NT2/D1 (cell line): ENCODE results near the gene PGAM4.
"Not testable (repeated sequence)": the region's sequence is repeated elsewhere in the genome, so short reads cannot be mapped to it uniquely, and the experiment has no call there.

ENCODE experiments used
- DNase-seq: peaks from one replicate; pipeline ENCODE4 v3.0.0-alpha.2; 2011; ENCODE audit warnings: low read depth, low spot score
- H3K27me3 ChIP-seq: 2 replicates; pipeline ENCODE4 v1.6.0; 2011; ENCODE audit warnings: mild to moderate bottlenecking; ENCODE audit not compliant: insufficient read length, insufficient read depth
- H3K36me3 ChIP-seq: 2 replicates; pipeline ENCODE4 v1.6.1; 2011; ENCODE audit warnings: mild to moderate bottlenecking, low read length, mixed read lengths; ENCODE audit not compliant: insufficient read depth, insufficient read length
- H3K4me1 ChIP-seq: 2 replicates; pipeline ENCODE4 v1.5.1; 2011; ENCODE audit not compliant: insufficient read depth, insufficient read length
- H3K4me3 ChIP-seq: 2 replicates; pipeline ENCODE4 v1.5.1; 2011; ENCODE audit warnings: low read depth; ENCODE audit not compliant: insufficient read length
- H3K9ac ChIP-seq: 2 replicates; pipeline ENCODE4 v1.6.0; 2011; ENCODE audit warnings: low read depth; ENCODE audit not compliant: insufficient read length
- H3K9me3 ChIP-seq: 2 replicates; pipeline ENCODE4 v1.5.1; 2011; ENCODE audit warnings: mild to moderate bottlenecking, low read length; ENCODE audit not compliant: insufficient read depth
- SUZ12 ChIP-seq: IDR thresholded peaks from 2 replicates; pipeline ENCODE4 v1.6.1; 2011; ENCODE audit not compliant: insufficient read length, insufficient read depth; ENCODE audit errors: extremely low read depth
- YY1 ChIP-seq: IDR thresholded peaks from 2 replicates; pipeline ENCODE4 v1.6.1; 2011; ENCODE audit not compliant: insufficient read length, insufficient read depth
- ZNF274 ChIP-seq: IDR thresholded peaks from 2 replicates; pipeline ENCODE4 v1.6.1; 2011; ENCODE audit warnings: mild to moderate bottlenecking, low read depth, low read length

Gene PGAM4

DNA sequence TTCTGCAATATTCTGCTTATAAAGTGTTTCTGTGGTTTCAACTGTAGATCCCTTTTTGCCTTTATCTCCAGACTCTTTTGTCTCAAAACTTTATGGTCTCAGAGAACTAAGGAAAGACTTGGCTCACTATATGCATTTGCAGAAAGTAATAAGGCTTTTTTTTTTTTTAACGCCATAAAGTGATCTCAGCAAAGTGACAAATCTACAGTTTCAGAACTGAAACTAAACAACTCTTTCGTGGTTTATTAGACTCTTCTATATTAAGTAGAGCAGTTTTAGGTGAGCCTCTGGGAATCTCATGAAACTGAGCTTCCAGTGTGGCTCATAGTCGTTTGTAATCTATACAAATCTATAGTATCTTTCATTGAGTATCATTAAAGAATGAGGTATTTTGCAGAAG lies 43.7 kb downstream of the PGAM4 start:
- Histone ChIP-seq H3K9me3 (no peaks in the 10 kb centered on the region; the same call in 1 of the 2 replicates), H3K36me3 (no peaks in the 10 kb centered on the region), H3K4me1 (no peaks in the 10 kb centered on the region), H3K4me3 (no peak overlapping the region), H3K9ac (no peak overlapping the region), H3K27me3 (no peaks in the 10 kb centered on the region)
- DNase-seq: no peak
- no peak for TF ChIP-seq YY1
- no peak for TF ChIP-seq SUZ12
- no peak for TF ChIP-seq ZNF274

DNA sequence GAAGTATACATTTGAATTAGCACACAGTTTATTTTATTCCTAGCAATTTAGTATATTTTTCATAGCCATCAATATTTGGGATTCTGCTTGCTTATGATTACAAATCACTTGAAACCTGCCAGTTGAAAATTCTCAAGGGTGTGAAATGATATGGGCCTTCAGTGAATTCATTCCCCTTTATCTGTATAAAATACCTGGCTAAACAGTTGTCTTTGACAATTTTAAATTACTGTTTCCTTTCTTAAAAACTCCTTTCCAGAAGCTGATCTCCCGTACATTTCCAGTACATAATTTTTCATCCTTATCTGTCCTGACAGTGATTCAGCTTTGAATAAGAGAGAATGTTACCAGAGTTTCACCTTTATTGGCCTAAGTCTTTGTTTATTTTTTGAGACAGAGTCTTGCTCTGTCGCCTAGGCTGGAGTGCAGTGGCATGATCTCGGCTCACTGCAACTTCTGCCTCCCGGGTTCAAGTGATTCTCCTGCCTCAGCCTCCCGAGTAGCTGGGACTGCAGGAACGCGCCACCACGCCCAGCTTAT lies 45.0 kb downstream of the PGAM4 start:
- H3K9ac ChIP-seq: no peak overlapping the region
- H3K4me1 ChIP-seq: no peaks in the 10 kb centered on the region
- no peak for DNase-seq
- no peaks in the 10 kb centered on the region for H3K36me3 ChIP-seq
- no peak overlapping the region for H3K4me3 ChIP-seq
- H3K27me3 ChIP-seq: no peaks in the 10 kb centered on the region
- no peak for TF ChIP-seq ZNF274
- no peak for TF ChIP-seq YY1
- TF ChIP-seq SUZ12: no peak
- no peaks in the 10 kb centered on the region for H3K9me3 ChIP-seq

DNA sequence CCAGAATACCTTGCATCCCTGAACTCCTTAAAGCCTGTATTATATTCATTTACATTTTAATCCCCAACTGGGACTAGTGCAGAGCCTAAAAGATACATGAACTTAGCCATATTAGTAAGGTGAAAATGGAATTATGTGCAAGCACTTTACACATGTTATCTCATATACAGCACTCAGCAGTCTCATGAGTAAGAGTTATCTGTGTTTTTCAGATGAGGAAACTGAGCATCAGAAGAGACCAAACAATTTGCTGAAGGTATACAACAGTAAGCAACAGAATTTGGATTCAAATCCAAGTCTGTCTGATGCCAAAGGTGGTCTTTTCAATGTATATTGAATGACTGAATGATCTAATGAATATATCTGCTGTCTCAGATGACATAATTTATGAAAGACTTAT lies 46.7 kb downstream of the PGAM4 start:
- no peaks in the 10 kb centered on the region for H3K4me1 ChIP-seq
- no peak overlapping the region for H3K9ac ChIP-seq
- no peak for TF ChIP-seq YY1
- no peak overlapping the region for H3K4me3 ChIP-seq
- no peaks in the 10 kb centered on the region for H3K9me3 ChIP-seq
- H3K27me3 ChIP-seq: no peaks in the 10 kb centered on the region
- H3K36me3 ChIP-seq: no peaks in the 10 kb centered on the region
- no peak for DNase-seq

DNA sequence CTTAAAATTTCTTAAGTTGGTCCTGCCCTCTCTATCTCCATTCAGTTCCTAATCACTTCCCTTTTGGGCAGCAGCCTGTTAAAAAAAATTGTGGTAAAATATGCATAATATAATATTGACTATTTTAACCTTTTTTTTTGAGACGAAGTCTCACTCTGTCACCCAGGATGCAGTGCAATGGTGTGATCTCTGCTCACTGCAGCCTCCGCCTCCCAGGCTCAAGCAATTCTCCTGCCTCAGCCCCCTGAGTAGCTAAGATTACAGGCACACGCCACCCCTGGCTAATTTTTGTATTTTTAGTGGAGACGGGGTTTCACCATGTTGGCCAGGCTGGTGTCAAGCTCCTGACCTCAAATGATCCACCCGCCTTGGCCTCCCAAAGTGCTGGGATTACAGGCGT lies 50.1 kb downstream of the PGAM4 start:
- H3K9ac ChIP-seq, DNase-seq, H3K27me3 ChIP-seq, H3K4me3 ChIP-seq, H3K36me3 ChIP-seq, H3K9me3 ChIP-seq, H3K4me1 ChIP-seq: not testable (repeated sequence)

DNA sequence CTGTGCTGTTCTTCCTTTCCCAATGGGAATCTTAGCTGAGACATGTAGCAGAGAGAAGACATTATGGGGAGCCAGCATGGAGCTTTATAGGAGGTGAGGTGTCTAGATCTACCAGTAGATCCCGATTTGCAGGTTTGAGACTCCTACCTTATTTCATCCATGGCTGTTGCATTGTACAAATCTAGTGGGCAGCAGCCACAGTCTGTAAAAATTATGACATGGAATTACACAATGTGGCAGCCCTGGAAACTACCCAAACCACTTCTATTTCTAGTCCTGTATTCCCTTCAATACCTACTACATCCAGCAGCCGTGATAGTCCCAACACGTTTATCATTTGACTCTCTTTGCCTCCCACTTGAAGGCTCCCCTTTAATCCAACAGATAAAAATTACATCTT lies 50.9 kb downstream of the PGAM4 start:
- Histone ChIP-seq H3K9ac (no peak overlapping the region), H3K27me3 (no peaks in the 10 kb centered on the region), H3K36me3 (no peaks in the 10 kb centered on the region), H3K9me3 (no peaks in the 10 kb centered on the region), H3K4me1 (no peaks in the 10 kb centered on the region), H3K4me3 (no peak overlapping the region)
- TF ChIP-seq SUZ12: no peak
- TF ChIP-seq ZNF274: no peak
- TF ChIP-seq YY1: no peak
- DNase-seq: no peak
